ENCODE results near the gene RBPJ. TPM values are rescaled to one million over a fixed set of nuclear protein-coding genes. Genes with fewer than 3 reads are reported as not detected.
"Not testable (repeated sequence)": the region's sequence is repeated elsewhere in the genome, so short reads cannot be mapped to it uniquely, and the experiment has no call there.

RBPJ gene
- total RNA-seq, 1 donor from 2014 or later, result 83.5 TPM

GRCh38 chr4:26307037-26307800 is 13.6 kb upstream of the RBPJ start:
- Mint-ChIP-seq H3K4me1 (peaks cover 4% of the 10 kb centered on the region), H3K36me3 (no peaks in the 10 kb centered on the region), H3K9me3 (no peaks in the 10 kb centered on the region), H3K27ac (no peak overlapping the region), H3K27me3 (ENCODE audit: low read depth) (no peaks in the 10 kb centered on the region), H3K4me3 (no peak overlapping the region)
- no peak for TF ChIP-seq CTCF (IDR thresholded peaks at IDR 0.05; ENCODE audit: unreplicated experiment)
- DNase-seq (ENCODE audit: low spot score in 2 of 2, unreplicated experiment in 2 of 2), result no peak

- no peak overlapping the region for H3K4me3 Mint-ChIP-seq
- H3K36me3 Mint-ChIP-seq, result no peaks in the 10 kb centered on the region
- no peaks in the 10 kb centered on the region for H3K9me3 Mint-ChIP-seq
- no peak for TF ChIP-seq CTCF (IDR thresholded peaks at IDR 0.05; ENCODE audit: unreplicated experiment)
- peaks cover 4% of the 10 kb centered on the region for H3K4me1 Mint-ChIP-seq
- H3K27me3 Mint-ChIP-seq (ENCODE audit: low read depth), result no peaks in the 10 kb centered on the region
- no peak overlapping the region for H3K27ac Mint-ChIP-seq
- no peak for DNase-seq (ENCODE audit: low spot score in 2 of 2, unreplicated experiment in 2 of 2)
Observed at GRCh38 chr4:26308568-26308967, 12.2 kb upstream of the RBPJ start.

- TF ChIP-seq CTCF (IDR thresholded peaks at IDR 0.05; ENCODE audit: unreplicated experiment), result no peak
- no peak for DNase-seq (ENCODE audit: low spot score in 2 of 2, unreplicated experiment in 2 of 2)
- Mint-ChIP-seq H3K4me1 (peaks cover 4% of the 10 kb centered on the region), H3K4me3 (no peak overlapping the region), H3K27me3 (ENCODE audit: low read depth) (no peaks in the 10 kb centered on the region), H3K36me3 (peaks cover 4% of the 10 kb centered on the region), H3K9me3 (peaks cover 9% of the 10 kb centered on the region), H3K27ac (no peak overlapping the region)
Observed at GRCh38 chr4:26310264-26310663, 10.6 kb upstream of the RBPJ start.

- no peak overlapping the region for H3K27ac Mint-ChIP-seq
- no peak for TF ChIP-seq CTCF (IDR thresholded peaks at IDR 0.05; ENCODE audit: unreplicated experiment)
- H3K4me1 Mint-ChIP-seq, result peaks cover 4% of the 10 kb centered on the region
- peaks cover 4% of the 10 kb centered on the region for H3K36me3 Mint-ChIP-seq
- no peak for DNase-seq (ENCODE audit: low spot score in 2 of 2, unreplicated experiment in 2 of 2)
- H3K9me3 Mint-ChIP-seq, result peaks cover 16% of the 10 kb centered on the region
- H3K27me3 Mint-ChIP-seq (ENCODE audit: low read depth), result no peaks in the 10 kb centered on the region
- H3K4me3 Mint-ChIP-seq, result no peak overlapping the region
Observed at GRCh38 chr4:26311633-26312032, 9.2 kb upstream of the RBPJ start.

GRCh38 chr4:26315316-26315932 is 5.4 kb upstream of the RBPJ start:
- H3K36me3 Mint-ChIP-seq; H3K4me3 Mint-ChIP-seq; H3K27ac Mint-ChIP-seq; H3K4me1 Mint-ChIP-seq; DNase-seq (ENCODE audit: low spot score in 2 of 2, unreplicated experiment in 2 of 2); H3K27me3 Mint-ChIP-seq (ENCODE audit: low read depth): not testable (repeated sequence)
- peaks cover 28% of the 10 kb centered on the region for H3K9me3 Mint-ChIP-seq

- H3K4me3 Mint-ChIP-seq, result no peak overlapping the region
- peaks cover 28% of the 10 kb centered on the region for H3K9me3 Mint-ChIP-seq
- no peak for DNase-seq (ENCODE audit: low spot score in 2 of 2, unreplicated experiment in 2 of 2)
- H3K27ac Mint-ChIP-seq, result no peak overlapping the region
- H3K36me3 Mint-ChIP-seq, result peaks cover 4% of the 10 kb centered on the region
- H3K27me3 Mint-ChIP-seq (ENCODE audit: low read depth), result no peaks in the 10 kb centered on the region
- peaks cover 8% of the 10 kb centered on the region for H3K4me1 Mint-ChIP-seq
- no peak for TF ChIP-seq CTCF (IDR thresholded peaks at IDR 0.05; ENCODE audit: unreplicated experiment)
Observed at GRCh38 chr4:26317766-26318165, 3.0 kb upstream of the RBPJ start.

All from mesothelial cell of epicardium (in vitro differentiated cells).